HEK293 (cell line): Measurements from ENCODE around the gene IRAK2.

Experiments used
- CTCF ChIA-PET: fragments of 350-600 bp; formaldehyde crosslinking; extraction: SDS; loops from one replicate; lab custom pipeline; 2021; ENCODE audit warnings: antibody characterized with exemption; lab: Yijun Ruan, JAX
- POLR2A ChIA-PET: fragments of 300-600 bp; formaldehyde crosslinking; extraction: SDS; loops from one replicate; lab custom pipeline; 2020; ENCODE audit warnings: antibody characterized with exemption, inconsistent platforms; lab: Yijun Ruan, JAX
- H3K27ac ChIP-seq: fragments of 200-500 bp; sonication (Bioruptor generic); 2 replicates; pipeline ENCODE4 v1.5.1; 2014; ENCODE audit warnings: low read depth, low read length, control low read depth, inconsistent platforms; ENCODE audit errors: extremely low read depth
- H3K36me3 ChIP-seq, 2 experiments: fragments of 200-500 bp in 1 of 2; sonication (Bioruptor generic) in 1 of 2; 1 replicate in 1 of 2; 2 replicates in 1 of 2; pipeline ENCODE4 v1.5.1; 2014 to 2017; ENCODE audit warnings: inconsistent platforms in 2 of 2, low read length in 2 of 2; ENCODE audit not compliant: control insufficient read depth in 2 of 2, insufficient read depth in 1 of 2
- H3K4me1 ChIP-seq: fragments of 200-500 bp; sonication (Bioruptor generic); 2 replicates; pipeline ENCODE4 v1.5.1; 2014; ENCODE audit warnings: mild to moderate bottlenecking, low read length, inconsistent platforms; ENCODE audit not compliant: control insufficient read depth, insufficient read depth
- H3K4me3 ChIP-seq: 2 replicates; pipeline ENCODE4 v1.5.1; 2011; ENCODE audit warnings: low read depth, mild to moderate bottlenecking, control low read depth, low read length, moderate library complexity
- H3K9me3 ChIP-seq: fragments of 200-500 bp; sonication (Bioruptor generic); 2 replicates; pipeline ENCODE4 v1.5.1; 2014; ENCODE audit warnings: low read depth, low read length, inconsistent platforms; ENCODE audit not compliant: control insufficient read depth, insufficient read depth
- BCL11A ChIP-seq: fragments of 450-650 bp; formaldehyde crosslinking; IDR thresholded peaks from 2 replicates; pipeline ENCODE4 v1.5.1; 2016; ENCODE audit warnings: low read depth, missing biosample characterization, missing genetic modification characterization
- HIC1 ChIP-seq: fragments of 450-650 bp; formaldehyde crosslinking; IDR thresholded peaks from 2 replicates; pipeline ENCODE4 v1.5.1; 2016; ENCODE audit warnings: missing biosample characterization, missing genetic modification characterization
- HOXA7 ChIP-seq: sonication (generic); formaldehyde crosslinking; IDR thresholded peaks from 2 replicates; pipeline ENCODE4 v1.8.1; 2022; ENCODE audit warnings: missing genetic modification reagents, borderline replicate concordance
- ZFP37 ChIP-seq: fragments of 450-650 bp; formaldehyde crosslinking; IDR thresholded peaks from 2 replicates; pipeline ENCODE4 v1.5.1; 2016; ENCODE audit warnings: missing biosample characterization, missing genetic modification characterization
- ZNF133 ChIP-seq: fragments of 450-650 bp; formaldehyde crosslinking; IDR thresholded peaks from 2 replicates; pipeline ENCODE4 v1.5.1; 2016; ENCODE audit warnings: missing biosample characterization, missing genetic modification characterization
- ZNF174 ChIP-seq: fragments of 450-650 bp; formaldehyde crosslinking; IDR thresholded peaks from 2 replicates; pipeline ENCODE4 v1.5.0; 2017; ENCODE audit warnings: missing biosample characterization, mild to moderate bottlenecking, missing genetic modification characterization
- ZNF221 ChIP-seq: fragments of 450-650 bp; formaldehyde crosslinking; IDR thresholded peaks from 2 replicates; pipeline ENCODE4 v1.5.1; 2017; ENCODE audit warnings: missing biosample characterization, missing genetic modification characterization, borderline replicate concordance
- ZNF366 ChIP-seq: fragments of 450-650 bp; formaldehyde crosslinking; conservative IDR thresholded peaks from 2 replicates; pipeline ENCODE4 v1.5.1; 2016; ENCODE audit warnings: missing biosample characterization, missing genetic modification characterization
- ZNF404 ChIP-seq: fragments of 450-650 bp; formaldehyde crosslinking; IDR thresholded peaks from 2 replicates; pipeline ENCODE4 v1.5.1; 2017; ENCODE audit warnings: missing biosample characterization, missing genetic modification characterization
- ZNF518A ChIP-seq: fragments of 450-650 bp; formaldehyde crosslinking; conservative IDR thresholded peaks from 2 replicates; pipeline ENCODE4 v1.5.1; 2016; ENCODE audit warnings: low read depth, missing biosample characterization, missing genetic modification characterization
- ZNF530 ChIP-seq: fragments of 450-650 bp; formaldehyde crosslinking; IDR thresholded peaks from 2 replicates; pipeline ENCODE4 v1.5.1; 2016; ENCODE audit warnings: low read depth, missing biosample characterization, missing genetic modification characterization
- ZNF558 ChIP-seq: fragments of 450-650 bp; formaldehyde crosslinking; IDR thresholded peaks from 2 replicates; pipeline ENCODE4 v1.5.1; 2016; ENCODE audit warnings: missing biosample characterization, missing genetic modification characterization
- ZNF560 ChIP-seq: fragments of 450-650 bp; formaldehyde crosslinking; IDR thresholded peaks from 2 replicates; pipeline ENCODE4 v1.5.1; 2017; ENCODE audit warnings: missing biosample characterization, missing genetic modification characterization, borderline replicate concordance
- ZNF580 ChIP-seq: fragments of 450-650 bp; formaldehyde crosslinking; IDR thresholded peaks from 2 replicates; pipeline ENCODE4 v1.5.1; 2016; ENCODE audit warnings: missing biosample characterization, missing genetic modification characterization
- ZNF596 ChIP-seq: fragments of 450-650 bp; IDR thresholded peaks from 2 replicates; pipeline ENCODE4 v1.5.0; 2018; ENCODE audit warnings: missing biosample characterization, mild to moderate bottlenecking, missing genetic modification characterization, moderate library complexity
- ZNF658 ChIP-seq: fragments of 450-650 bp; formaldehyde crosslinking; IDR thresholded peaks from 2 replicates; pipeline ENCODE4; 2016; ENCODE audit warnings: missing biosample characterization, missing genetic modification characterization
- ZNF747 ChIP-seq: fragments of 450-650 bp; formaldehyde crosslinking; IDR thresholded peaks from 2 replicates; pipeline ENCODE4 v1.5.1; 2016; ENCODE audit warnings: missing biosample characterization, missing genetic modification characterization
- ZNF776 ChIP-seq: fragments of 450-650 bp; formaldehyde crosslinking; IDR thresholded peaks from 2 replicates; pipeline ENCODE4 v1.5.0; 2017; ENCODE audit warnings: missing biosample characterization, missing genetic modification characterization, borderline replicate concordance
- ZSCAN5A ChIP-seq: fragments of 450-650 bp; formaldehyde crosslinking; IDR thresholded peaks from 2 replicates; pipeline ENCODE4 v1.5.1; 2016; ENCODE audit warnings: missing biosample characterization, missing genetic modification characterization
- TF ChIP-seq, protein P1 (sequence below): fragments of 450-650 bp; formaldehyde crosslinking; IDR thresholded peaks from 2 replicates; pipeline ENCODE4 v1.5.1; 2016; ENCODE audit warnings: missing biosample characterization, missing genetic modification characterization

Gene IRAK2

GRCh38 chr3:10260211-10260701 is 95.5 kb downstream of the IRAK2 start (continued):
- no peak for TF ChIP-seq ZNF518A (tag by site-specific recombination)
- no peak for TF ChIP-seq HOXA7 (CRISPR knock-in tag)
- TF ChIP-seq ZNF530 (tag by site-specific recombination): no peak
- TF ChIP-seq BCL11A (tag by site-specific recombination): no peak
- no peak for TF ChIP-seq ZNF558 (tag by site-specific recombination)
- no peak for TF ChIP-seq ZNF560 (tag by site-specific recombination)
- TF ChIP-seq HIC1: no peak
- TF ChIP-seq ZNF580 (tag by site-specific recombination): no peak
- TF ChIP-seq ZNF221 (tag by site-specific recombination): no peak
- no peak for TF ChIP-seq ZNF133 (tag by site-specific recombination)
- no peak for TF ChIP-seq ZSCAN5A (tag by site-specific recombination)

GRCh38 chr3:10262027-10262426 is 97.3 kb downstream of the IRAK2 start:
- no peaks in the 10 kb centered on the region for H3K9me3 ChIP-seq
- H3K27ac ChIP-seq: no peak overlapping the region
- no peak overlapping the region for H3K4me3 ChIP-seq
- TF ChIP-seq ZNF747 (tag by site-specific recombination) (no peak), ZFP37 (tag by site-specific recombination) (no peak), ZNF658 (tag by site-specific recombination) (no peak), ZNF404 (tag by site-specific recombination) (no peak), ZNF174 (no peak), ZNF366 (tag by site-specific recombination) (no peak), ZNF776 (tag by site-specific recombination) (no peak), ZNF596 (no peak)
- TF ChIP-seq, protein P1, sequence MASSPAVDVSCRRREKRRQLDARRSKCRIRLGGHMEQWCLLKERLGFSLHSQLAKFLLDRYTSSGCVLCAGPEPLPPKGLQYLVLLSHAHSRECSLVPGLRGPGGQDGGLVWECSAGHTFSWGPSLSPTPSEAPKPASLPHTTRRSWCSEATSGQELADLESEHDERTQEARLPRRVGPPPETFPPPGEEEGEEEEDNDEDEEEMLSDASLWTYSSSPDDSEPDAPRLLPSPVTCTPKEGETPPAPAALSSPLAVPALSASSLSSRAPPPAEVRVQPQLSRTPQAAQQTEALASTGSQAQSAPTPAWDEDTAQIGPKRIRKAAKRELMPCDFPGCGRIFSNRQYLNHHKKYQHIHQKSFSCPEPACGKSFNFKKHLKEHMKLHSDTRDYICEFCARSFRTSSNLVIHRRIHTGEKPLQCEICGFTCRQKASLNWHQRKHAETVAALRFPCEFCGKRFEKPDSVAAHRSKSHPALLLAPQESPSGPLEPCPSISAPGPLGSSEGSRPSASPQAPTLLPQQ (tag by site-specific recombination): no peak
- TF ChIP-seq, all 188 proteins: peak for 0
- 0 out of 2 replicates have a peak, but pooled peaks cover 2% of the 10 kb centered on the region for H3K4me1 ChIP-seq
- peaks cover 51 to 68% of the 10 kb centered on the region in 2 experiments; a peak in 2 of 3 replicates for H3K36me3 ChIP-seq
- ChIA-PET CTCF (interaction anchor here (0.5 to 2.8 kb wide), 4 partner anchors 21 to 909 kb away, joined by 3 to 7 read pairs (median 4); no protein-coding TSS in a partner anchor), POLR2A (no interaction called here)
